ENCODE measurements around the gene SYF2. TPM values are rescaled to one million over a fixed set of nuclear protein-coding genes. Genes with fewer than 3 reads are reported as not detected.

SYF2 gene
- total RNA-seq, 2 donors from 2014 or later = 61.5 to 80.6 TPM

DNA sequence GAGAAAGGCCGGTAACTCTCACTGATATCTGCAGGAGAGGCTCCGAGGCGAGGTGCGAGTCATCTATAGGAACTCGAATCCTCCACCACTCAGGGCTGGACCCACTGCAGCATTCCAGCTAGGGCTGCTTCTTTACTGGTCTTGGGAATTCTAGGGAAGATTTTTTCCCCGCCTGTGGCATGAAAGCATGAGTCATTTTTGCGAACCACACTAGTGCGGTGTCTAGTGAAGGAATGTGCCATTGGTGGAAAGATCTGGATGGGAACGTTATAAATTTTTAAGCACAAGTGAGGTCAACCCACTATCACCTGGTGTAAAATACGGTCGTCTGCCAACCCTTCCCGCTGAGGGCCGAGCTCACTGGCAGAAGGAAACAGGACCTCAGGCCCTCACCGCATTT is 49.7 kb downstream of the SYF2 start:
- H3K36me3 Mint-ChIP-seq (ENCODE audit: low read depth) = no peaks in the 10 kb centered on the region
- H3K4me1 Mint-ChIP-seq = peaks cover 4% of the 10 kb centered on the region

DNA sequence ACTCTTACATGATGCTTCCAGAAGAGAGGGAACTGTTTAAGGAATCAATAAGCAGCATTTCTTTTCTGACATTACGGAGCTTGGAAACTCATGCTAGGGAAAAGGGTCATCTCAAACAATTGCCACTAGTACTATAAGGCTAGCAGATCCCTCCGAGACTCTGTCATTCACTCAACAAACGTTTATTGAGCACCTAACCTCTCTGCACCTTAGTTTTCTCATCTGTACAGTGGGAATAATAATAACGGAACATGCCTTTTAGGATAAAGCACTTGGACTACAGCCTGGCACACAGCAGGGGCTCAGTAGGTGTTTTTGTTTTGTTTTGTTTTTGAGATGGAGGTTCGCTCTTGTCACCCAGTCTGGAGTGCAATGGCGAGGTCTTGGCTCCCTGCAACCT is 51.3 kb downstream of the SYF2 start:
- Mint-ChIP-seq H3K4me1 (peaks cover 2% of the 10 kb centered on the region), H3K27me3 (peaks cover 11% of the 10 kb centered on the region), H3K36me3 (ENCODE audit: low read depth) (no peaks in the 10 kb centered on the region), H3K27ac (no peak overlapping the region), H3K4me3 (no peak overlapping the region)
- no peaks in the 10 kb centered on the region for H3K9me3 ChIP-seq (ENCODE audit: control insufficient read depth, low read length, poor library complexity, severe bottlenecking)
- no peak for ATAC-seq
- no peak for DNase-seq

More for the DNA sequence above, 49.7 kb downstream of the SYF2 start:
- no peak for ATAC-seq
- Mint-ChIP-seq H3K4me3 (no peak overlapping the region), H3K27me3 (peaks cover 11% of the 10 kb centered on the region), H3K27ac (no peak overlapping the region)
- no peak for DNase-seq
- no peaks in the 10 kb centered on the region for H3K9me3 ChIP-seq (ENCODE audit: control insufficient read depth, low read length, poor library complexity, severe bottlenecking)

DNA sequence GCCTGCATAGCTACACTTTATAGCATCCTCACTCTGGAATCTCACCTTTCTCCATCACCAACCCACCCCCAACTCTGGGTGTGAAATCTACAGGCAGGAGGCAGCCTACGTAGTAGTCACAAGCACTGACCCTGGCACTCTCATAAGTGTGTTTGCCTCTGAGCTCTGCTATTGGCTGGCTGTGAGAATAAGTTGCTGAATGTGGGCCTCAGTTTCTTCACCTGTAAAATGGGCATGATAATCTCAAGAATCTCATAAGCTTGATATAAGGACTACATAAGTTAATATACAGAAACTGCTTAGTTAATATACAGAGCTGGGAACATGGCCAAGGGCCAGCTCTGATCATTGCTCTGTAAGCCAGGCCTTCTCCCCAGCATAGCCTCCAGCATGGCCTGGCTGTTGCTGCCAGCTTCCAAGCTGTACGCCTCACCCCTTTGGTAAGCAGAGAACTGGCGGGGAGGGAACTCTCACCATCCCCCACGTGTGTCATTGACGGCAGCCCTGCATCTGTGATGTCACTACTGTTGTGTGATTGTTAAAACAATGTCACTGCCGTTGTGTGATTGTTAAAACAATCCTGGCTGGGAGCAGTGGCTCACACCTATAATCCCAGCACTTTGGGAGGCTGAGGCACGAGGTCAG is 53.3 kb downstream of the SYF2 start:
- DNase-seq (no peak), ATAC-seq (no peak)
- H3K4me3 Mint-ChIP-seq = peak overlapping the region; percentile 45
- H3K9me3 ChIP-seq (ENCODE audit: control insufficient read depth, low read length, poor library complexity, severe bottlenecking) = no peaks in the 10 kb centered on the region
- no peaks in the 10 kb centered on the region for H3K4me1 Mint-ChIP-seq
- no peak overlapping the region for H3K27ac Mint-ChIP-seq
- peaks cover 8% of the 10 kb centered on the region for H3K27me3 Mint-ChIP-seq
- H3K36me3 Mint-ChIP-seq (ENCODE audit: low read depth) = no peaks in the 10 kb centered on the region

DNA sequence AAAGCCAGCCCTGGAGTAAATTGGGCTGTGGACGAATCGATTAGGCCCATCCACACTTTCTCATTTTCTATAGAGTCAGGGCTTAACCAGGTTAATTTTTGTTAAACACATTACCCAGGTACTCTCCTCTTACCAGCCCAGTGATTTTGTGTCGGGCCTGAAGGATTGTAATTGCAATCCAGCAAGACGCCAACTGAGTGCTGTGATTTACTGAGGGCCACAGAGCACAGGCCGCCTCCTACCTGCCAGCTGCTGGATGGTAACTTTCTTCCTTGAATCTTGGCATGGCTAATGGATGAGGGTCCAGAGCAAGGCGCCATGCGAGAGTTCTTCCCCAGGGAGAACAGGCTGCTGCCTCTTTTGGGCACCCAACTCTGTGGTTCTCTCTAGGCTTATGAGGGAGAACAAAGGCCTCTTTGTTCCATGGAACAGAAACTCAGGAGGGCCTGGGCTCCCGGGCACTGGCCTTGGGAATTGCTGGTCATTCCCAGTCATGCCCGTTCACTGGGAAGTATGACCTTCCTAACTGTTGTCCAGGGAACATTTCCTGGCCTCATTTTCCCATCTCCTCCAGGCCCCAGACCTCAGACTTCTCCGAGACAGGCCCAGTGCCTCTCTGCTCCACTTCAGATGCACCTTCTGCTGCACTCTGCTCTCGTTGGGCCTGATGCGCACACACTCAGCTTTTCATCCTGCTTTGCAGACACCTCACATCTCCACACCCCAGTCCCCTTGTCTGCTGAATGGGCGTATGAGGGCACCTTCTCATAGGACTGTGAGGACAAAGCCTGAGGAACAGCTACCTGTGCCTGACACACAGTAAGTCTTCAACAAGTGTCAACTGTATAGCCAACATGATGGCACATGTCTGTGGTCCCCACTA is 57.3 kb downstream of the SYF2 start:
- no peak overlapping the region for H3K4me3 Mint-ChIP-seq
- no peaks in the 10 kb centered on the region for H3K4me1 Mint-ChIP-seq
- no peaks in the 10 kb centered on the region for H3K36me3 Mint-ChIP-seq (ENCODE audit: low read depth)
- no peaks in the 10 kb centered on the region for H3K27me3 Mint-ChIP-seq
- no peak for ATAC-seq
- no peaks in the 10 kb centered on the region for H3K9me3 ChIP-seq (ENCODE audit: control insufficient read depth, low read length, poor library complexity, severe bottlenecking)
- H3K27ac Mint-ChIP-seq = no peak overlapping the region
- no peak for DNase-seq

DNA sequence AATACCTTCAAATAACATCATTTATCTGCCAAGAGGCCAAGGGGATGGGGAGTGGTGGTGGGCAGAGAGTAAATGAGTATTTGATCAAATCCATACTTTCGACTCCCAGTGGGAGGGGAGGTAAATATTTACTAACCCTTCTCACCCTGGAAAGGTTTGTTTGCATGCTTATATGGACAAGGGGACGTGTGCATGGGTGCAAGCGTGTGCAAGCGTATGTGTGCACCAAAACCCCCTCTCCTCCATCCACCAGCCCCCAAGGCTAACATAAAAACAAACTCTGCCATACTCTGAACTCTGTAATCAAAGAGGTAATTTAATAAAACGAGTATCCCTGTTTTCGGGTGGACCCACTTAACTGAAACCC is 58.0 kb downstream of the SYF2 start:
- ATAC-seq (no peak), DNase-seq (no peak)
- H3K9me3 ChIP-seq (ENCODE audit: control insufficient read depth, low read length, poor library complexity, severe bottlenecking) = no peaks in the 10 kb centered on the region
- no peaks in the 10 kb centered on the region for H3K4me1 Mint-ChIP-seq
- no peak overlapping the region for H3K27ac Mint-ChIP-seq
- H3K36me3 Mint-ChIP-seq (ENCODE audit: low read depth) = no peaks in the 10 kb centered on the region
- no peaks in the 10 kb centered on the region for H3K27me3 Mint-ChIP-seq
- H3K4me3 Mint-ChIP-seq = no peak overlapping the region

DNA sequence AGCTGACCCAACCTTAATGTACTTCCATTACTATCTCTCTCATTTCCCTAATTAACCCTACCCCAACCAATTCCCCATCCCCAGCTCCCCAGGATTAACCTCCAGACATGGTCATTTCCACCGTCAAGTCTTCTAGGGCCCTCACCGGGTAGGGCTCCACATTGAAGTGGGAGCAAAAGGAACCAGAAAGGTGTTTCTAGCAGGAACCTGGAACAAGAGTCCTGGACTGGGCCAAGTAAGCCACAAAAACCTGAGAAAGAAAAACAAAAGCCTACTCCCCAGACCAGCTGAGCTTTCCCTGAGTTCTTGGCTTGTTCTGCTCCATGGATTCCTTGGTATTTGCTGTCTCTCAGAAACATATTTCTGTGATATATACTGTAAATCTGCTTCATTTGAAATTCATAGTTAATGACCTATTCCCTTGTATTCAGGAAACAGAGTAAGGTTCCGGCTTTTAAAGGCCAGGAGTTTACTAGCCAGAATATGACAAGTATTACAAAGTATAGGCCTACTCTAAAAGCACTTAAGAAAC is 58.4 kb downstream of the SYF2 start:
- H3K9me3 ChIP-seq (ENCODE audit: control insufficient read depth, low read length, poor library complexity, severe bottlenecking) = no peaks in the 10 kb centered on the region
- H3K36me3 Mint-ChIP-seq (ENCODE audit: low read depth) = no peaks in the 10 kb centered on the region
- ATAC-seq (no peak), DNase-seq (no peak)
- no peak overlapping the region for H3K27ac Mint-ChIP-seq
- H3K27me3 Mint-ChIP-seq = no peaks in the 10 kb centered on the region
- no peak overlapping the region for H3K4me3 Mint-ChIP-seq
- H3K4me1 Mint-ChIP-seq = no peaks in the 10 kb centered on the region

Other genes starting within 250 kb of the SYF2 start
- gene RSRP1, start 15.0 kb upstream of the SYF2 start, total RNA-seq = 100 to 1,000 TPM; 483 to 509 TPM
- gene RHD, start 40.0 kb upstream of the SYF2 start, total RNA-seq = 1 to 10 TPM in 1 of 2 donors, under 1 TPM in 1; 0.20 to 5.0 TPM
- gene TMEM50A, start 105.8 kb upstream of the SYF2 start, total RNA-seq = 100 to 1,000 TPM in 1 of 2 donors, 10 to 100 TPM in 1; 99.8 to 144 TPM
- gene RHCE, start 188.3 kb upstream of the SYF2 start, total RNA-seq = not detected
- 10 to 100 TPM; 16.3 to 21.6 TPM for gene MACO1, start 198.4 kb upstream of the SYF2 start, total RNA-seq

Data from T-helper 17 cell (primary cell).